ENCODE measurements around the gene TOR3A. TPM values are rescaled to one million over a fixed set of nuclear protein-coding genes. Genes with fewer than 3 reads are reported as not detected.

The TOR3A gene
- total and polyA plus RNA-seq, 10 of the 15 experiments (the other 5 are each of a cell fraction or from before 2014, with no cell fraction given), result 8.6 to 87.9 (median 46.3) TPM

- TF ChIP-seq HSF1 (IDR thresholded peaks at IDR 0.05; ENCODE audit: low read depth, low read length), result no peak
- TF ChIP-seq PBX3 (IDR thresholded peaks at IDR 0.05; ENCODE audit: insufficient replicate concordance, low read depth, low read length), result peak; percentile 61
- no peak for TF ChIP-seq LARP7 (IDR thresholded peaks at IDR 0.05)
- TF ChIP-seq BCL11A (IDR thresholded peaks at IDR 0.05; ENCODE audit: low read depth, low read length), result no peak
- 0 out of 2 replicates have a peak, but pooled peaks have one; percentile 15 for TF ChIP-seq CREB1 (IDR thresholded peaks at IDR 0.05; ENCODE audit: low read depth)
- no peak for TF ChIP-seq SRF (IDR thresholded peaks at IDR 0.05; ENCODE audit: low read depth in 2 of 2, low read length in 2 of 2)
- 0 out of 2 replicates have a peak, but pooled peaks have one; percentile 40 for TF ChIP-seq NBN (IDR thresholded peaks at IDR 0.05)
- no peak for TF ChIP-seq POLR2AphosphoS2 (IDR thresholded peaks at IDR 0.05; ENCODE audit: low read depth, low read length)
- no peak for TF ChIP-seq NR2C1 (IDR thresholded peaks at IDR 0.05)
- peak; percentile 61 for TF ChIP-seq ATF7 (IDR thresholded peaks at IDR 0.05; ENCODE audit: low read depth)
- TF ChIP-seq KDM1A (IDR thresholded peaks at IDR 0.05; ENCODE audit: borderline replicate concordance), result no peak
- TF ChIP-seq JUNB (IDR thresholded peaks at IDR 0.05), result peak; percentile 68
- TF ChIP-seq GABPA (IDR thresholded peaks at IDR 0.05; ENCODE audit: low read depth), result no peak
- no peak for TF ChIP-seq E2F8 (IDR thresholded peaks at IDR 0.05; ENCODE audit: low read depth, partially characterized antibody)
- TF ChIP-seq CBX5 (IDR thresholded peaks at IDR 0.05; ENCODE audit: low read depth), result no peak
- no peak for TF ChIP-seq PRDM15 (CRISPR knock-in tag; IDR thresholded peaks at IDR 0.05)
- no peak for TF ChIP-seq IRF5 (IDR thresholded peaks at IDR 0.05; ENCODE audit: borderline replicate concordance)
- no peak for TF ChIP-seq FOS (IDR thresholded peaks at IDR 0.05; ENCODE audit: borderline replicate concordance, extremely low read depth, insufficient read length)
- no peak for TF ChIP-seq SREBF2 (IDR thresholded peaks at IDR 0.05; ENCODE audit: low read length)
- TF ChIP-seq RBBP5 (conservative IDR thresholded peaks at IDR 0.05), result no peak
Measured at GRCh38 chr1:179036844-179037465, 44.9 kb upstream of the TOR3A start (continued).
